Sigmoid colon (tissue), 4 donors: Measurements from ENCODE around the gene TBCK.

Experiments used
- CTCF ChIP-seq, 4 experiments: fragments of 450-650 bp in 3 of 4; fragments of 200-600 bp in 1 of 4; IDR thresholded peaks; one replicate each; pipeline ENCODE4 v1.5.1; 2016 to 2019; ENCODE audit warnings: antibody characterized with exemption in 4 of 4, mild to moderate bottlenecking in 3 of 4, moderate library complexity in 2 of 4
- EP300 ChIP-seq, 4 donors: sonication (generic); formaldehyde crosslinking; IDR thresholded peaks; one replicate each; pipeline ENCODE4 v1.6.1; 2017; ENCODE audit warnings: antibody characterized with exemption in 4 of 4
- POLR2AphosphoS5 ChIP-seq, 4 donors: sonication (generic); formaldehyde crosslinking; IDR thresholded peaks; one replicate each; pipeline ENCODE4 v1.6.1; 2017; ENCODE audit warnings: antibody characterized with exemption in 4 of 4

DNA sequence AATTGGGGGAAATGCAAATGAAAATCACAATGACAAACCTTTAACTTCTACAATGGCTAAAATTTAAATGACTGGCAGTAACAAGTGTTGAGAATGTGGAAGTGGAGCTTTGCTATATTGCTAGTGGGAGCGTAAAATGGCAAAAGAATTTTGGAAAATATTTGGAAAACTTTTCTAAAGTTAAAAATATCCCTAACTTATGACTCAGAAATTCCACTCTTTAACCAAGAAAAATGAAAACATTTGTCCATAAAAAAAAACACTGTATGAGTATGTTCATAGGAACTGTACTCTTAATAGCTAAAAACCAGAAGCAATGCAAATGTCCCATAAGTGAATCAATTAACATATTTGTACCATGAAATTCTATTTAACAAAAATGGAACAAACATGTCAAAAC lies 3.6 kb downstream of the TBCK start:
- TF ChIP-seq CTCF (IDR thresholded peaks at IDR 0.05) (no peak), POLR2AphosphoS5 (IDR thresholded peaks at IDR 0.05) (no peak), EP300 (IDR thresholded peaks at IDR 0.05) (no peak)
